Measurements from ENCODE around the gene RNF26.

DNA sequence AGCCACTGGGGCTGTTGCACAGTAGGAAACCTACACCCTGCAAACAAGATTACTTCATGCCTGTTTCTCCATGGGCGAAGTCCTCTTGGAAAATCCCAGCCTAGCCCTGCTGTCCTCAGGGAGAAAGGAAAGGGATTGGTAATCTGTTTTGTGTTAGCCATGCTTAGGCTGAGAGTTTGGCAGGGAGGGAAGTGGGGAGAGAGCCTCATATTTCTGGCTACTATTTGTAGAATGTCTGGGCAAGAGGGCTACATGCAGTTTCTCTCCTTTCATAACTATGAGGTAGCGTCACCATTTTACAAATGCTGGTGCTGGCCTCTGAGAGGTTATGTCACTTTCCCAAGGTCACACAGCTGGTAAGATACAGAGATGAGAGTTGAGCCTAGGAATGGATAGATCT, 12.9 kb downstream of the RNF26 start:
- TF ChIP-seq POLR2A (IDR thresholded peaks at IDR 0.05; ENCODE audit: low read depth, low read length) (no peak), POU2F2 (IDR thresholded peaks at IDR 0.05; ENCODE audit: low read depth, low read length) (no peak), POLR2AphosphoS5 (IDR thresholded peaks at IDR 0.05; ENCODE audit: low read depth, low read length) (no peak), TAF1 (IDR thresholded peaks at IDR 0.05; ENCODE audit: low read depth, low read length) (no peak), SPI1 (IDR thresholded peaks at IDR 0.05; ENCODE audit: low read depth, low read length) (no peak), PAX5 (IDR thresholded peaks at IDR 0.05; ENCODE audit: insufficient read depth, low read length, severe bottlenecking) (no peak)
